T-helper 1 cell (primary cell): ENCODE measurements around the gene PUS3.
"Not testable (repeated sequence)": the region's sequence is repeated elsewhere in the genome, so short reads cannot be mapped to it uniquely, and the experiment has no call there.

ENCODE experiments used
- DNase-seq, 5 donors: peaks; one replicate each; pipeline ENCODE4 v3.0.0-alpha.2; 2012 to 2020

The PUS3 gene

GRCh38 chr11:125869521-125869920, 33.5 kb downstream of the PUS3 start:
- no peak for DNase-seq

- not testable (repeated sequence) for DNase-seq
Observed at GRCh38 chr11:125865354-125865753, 37.7 kb downstream of the PUS3 start.

- not testable (repeated sequence) for DNase-seq
Observed at GRCh38 chr11:125862786-125863185, 40.2 kb downstream of the PUS3 start.

GRCh38 chr11:125857670-125858069, 45.3 kb downstream of the PUS3 start:
- not testable (repeated sequence) for DNase-seq

- DNase-seq: no peak
Observed at GRCh38 chr11:125846188-125846587, 56.8 kb downstream of the PUS3 start.
